AG04449 (cell line): ENCODE measurements around the gene USP9X.

ENCODE experiments used
- CTCF ChIA-PET: fragments of 350-600 bp; formaldehyde crosslinking; extraction: SDS; loops from one replicate; lab custom pipeline; 2021; ENCODE audit warnings: antibody characterized with exemption; lab: Yijun Ruan, JAX
- POLR2A ChIA-PET: fragments of 400-600, 350-600 bp; formaldehyde crosslinking; extraction: SDS; loops from one replicate; lab custom pipeline; 2020; ENCODE audit warnings: antibody characterized with exemption, inconsistent platforms; lab: Yijun Ruan, JAX
- DNase-seq: peaks from one replicate; pipeline ENCODE4 v3.0.0-alpha.2; 2010; ENCODE audit warnings: low read depth, low spot score
- H3K4me3 ChIP-seq: 2 replicates; pipeline ENCODE4 v1.5.1; 2011; ENCODE audit warnings: low read depth, mild to moderate bottlenecking, control low read depth, low read length
- TF ChIP-seq, protein P1 (sequence below): IDR thresholded peaks from one replicate; pipeline ENCODE4 v1.5.1; 2011; ENCODE audit warnings: mild to moderate bottlenecking, moderate library complexity, low read length, control low read depth, inconsistent platforms; ENCODE audit not compliant: insufficient read depth; ENCODE audit errors: missing control alignments

The USP9X gene

DNA sequence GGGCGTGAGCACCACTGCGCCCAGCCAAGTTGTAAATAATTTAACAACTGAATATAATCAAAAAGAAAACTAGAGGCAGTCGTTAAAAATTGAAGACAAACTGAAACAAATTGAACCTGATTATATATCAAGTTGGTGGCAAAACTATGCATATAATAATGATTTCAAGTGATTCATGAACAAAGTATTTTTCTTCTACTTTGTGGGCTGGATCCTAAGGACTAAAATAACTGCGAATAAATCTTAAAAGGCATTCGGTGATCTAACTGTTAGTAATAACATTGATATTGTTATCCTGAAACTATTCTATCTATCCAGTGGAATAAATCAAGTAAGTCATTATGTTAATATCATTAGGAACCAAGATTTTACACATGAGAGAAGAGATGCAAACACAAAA lies 21.2 kb upstream of the USP9X start:
- TF ChIP-seq, protein P1, sequence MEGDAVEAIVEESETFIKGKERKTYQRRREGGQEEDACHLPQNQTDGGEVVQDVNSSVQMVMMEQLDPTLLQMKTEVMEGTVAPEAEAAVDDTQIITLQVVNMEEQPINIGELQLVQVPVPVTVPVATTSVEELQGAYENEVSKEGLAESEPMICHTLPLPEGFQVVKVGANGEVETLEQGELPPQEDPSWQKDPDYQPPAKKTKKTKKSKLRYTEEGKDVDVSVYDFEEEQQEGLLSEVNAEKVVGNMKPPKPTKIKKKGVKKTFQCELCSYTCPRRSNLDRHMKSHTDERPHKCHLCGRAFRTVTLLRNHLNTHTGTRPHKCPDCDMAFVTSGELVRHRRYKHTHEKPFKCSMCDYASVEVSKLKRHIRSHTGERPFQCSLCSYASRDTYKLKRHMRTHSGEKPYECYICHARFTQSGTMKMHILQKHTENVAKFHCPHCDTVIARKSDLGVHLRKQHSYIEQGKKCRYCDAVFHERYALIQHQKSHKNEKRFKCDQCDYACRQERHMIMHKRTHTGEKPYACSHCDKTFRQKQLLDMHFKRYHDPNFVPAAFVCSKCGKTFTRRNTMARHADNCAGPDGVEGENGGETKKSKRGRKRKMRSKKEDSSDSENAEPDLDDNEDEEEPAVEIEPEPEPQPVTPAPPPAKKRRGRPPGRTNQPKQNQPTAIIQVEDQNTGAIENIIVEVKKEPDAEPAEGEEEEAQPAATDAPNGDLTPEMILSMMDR = no peak
- POLR2A ChIA-PET = no interaction called here
- DNase-seq = no peak
- CTCF ChIA-PET = no interaction called here
- H3K4me3 ChIP-seq = no peak overlapping the region

DNA sequence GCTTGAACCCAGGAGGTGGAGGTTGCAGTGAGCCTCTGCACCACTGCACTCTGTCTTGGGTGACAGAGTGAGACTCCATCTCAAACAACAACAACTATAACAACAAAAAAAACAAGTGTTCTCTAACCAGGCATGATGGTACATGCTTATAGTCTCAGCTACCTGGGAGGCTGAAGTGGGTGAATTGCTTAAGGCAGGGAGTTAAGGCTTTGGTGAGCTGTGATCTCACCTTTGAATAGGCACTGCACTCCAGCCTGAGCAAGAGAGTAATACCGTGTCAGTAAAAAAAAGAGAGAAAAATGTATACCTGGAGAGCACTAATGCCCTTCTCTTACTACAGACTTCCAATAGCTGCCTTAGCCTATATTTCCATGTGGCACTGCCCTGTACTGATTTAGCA lies 18.9 kb upstream of the USP9X start:
- H3K4me3 ChIP-seq = no peak overlapping the region
- TF ChIP-seq, protein P1 = no peak
- ChIA-PET POLR2A (no interaction called here), CTCF (no interaction called here)
- DNase-seq = no peak

DNA sequence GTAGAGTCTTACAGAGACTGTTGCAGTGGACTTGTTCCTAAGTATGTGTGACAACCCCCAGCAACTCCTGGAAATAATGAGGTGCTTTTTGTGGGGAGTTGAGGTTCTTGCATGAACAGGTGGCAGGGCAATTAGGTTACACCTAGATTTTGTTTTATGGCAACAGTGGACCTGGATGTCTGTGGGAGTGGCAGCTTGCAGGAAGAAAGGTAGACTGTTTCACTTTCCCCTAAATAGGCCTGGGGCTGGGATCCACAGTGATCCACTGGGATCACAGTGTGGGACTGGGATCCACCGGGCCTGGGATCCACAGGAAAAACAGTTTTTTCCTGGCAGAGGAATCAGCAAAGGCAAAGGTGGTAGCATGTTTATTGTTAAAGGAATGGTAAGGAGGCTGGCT lies 18.3 kb upstream of the USP9X start:
- H3K4me3 ChIP-seq = no peak overlapping the region
- no peak for DNase-seq
- TF ChIP-seq, protein P1 = no peak
- ChIA-PET CTCF (no interaction called here), POLR2A (no interaction called here)

DNA sequence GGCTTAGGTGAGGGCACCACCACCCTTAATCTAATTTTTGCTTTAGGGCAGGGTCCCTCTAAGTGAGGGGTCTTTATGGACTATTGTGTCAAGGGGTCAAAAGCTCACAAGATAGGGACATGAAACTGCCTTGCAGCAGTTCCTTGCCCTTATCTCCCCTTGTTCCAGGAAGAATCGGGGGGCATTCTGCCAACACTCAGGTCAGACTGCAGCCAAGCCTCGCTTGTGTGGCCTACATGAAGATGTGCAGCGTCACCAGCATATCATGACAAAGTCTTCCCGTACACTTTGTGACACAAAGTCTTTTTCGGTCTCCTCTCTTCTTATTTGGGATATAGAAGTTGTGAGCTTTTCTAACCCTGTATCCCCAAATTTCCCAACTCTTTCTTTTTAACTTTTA lies 17.5 kb upstream of the USP9X start:
- no peak for DNase-seq
- POLR2A ChIA-PET = no interaction called here
- no peak overlapping the region for H3K4me3 ChIP-seq
- CTCF ChIA-PET = no interaction called here
- TF ChIP-seq, protein P1 = no peak

DNA sequence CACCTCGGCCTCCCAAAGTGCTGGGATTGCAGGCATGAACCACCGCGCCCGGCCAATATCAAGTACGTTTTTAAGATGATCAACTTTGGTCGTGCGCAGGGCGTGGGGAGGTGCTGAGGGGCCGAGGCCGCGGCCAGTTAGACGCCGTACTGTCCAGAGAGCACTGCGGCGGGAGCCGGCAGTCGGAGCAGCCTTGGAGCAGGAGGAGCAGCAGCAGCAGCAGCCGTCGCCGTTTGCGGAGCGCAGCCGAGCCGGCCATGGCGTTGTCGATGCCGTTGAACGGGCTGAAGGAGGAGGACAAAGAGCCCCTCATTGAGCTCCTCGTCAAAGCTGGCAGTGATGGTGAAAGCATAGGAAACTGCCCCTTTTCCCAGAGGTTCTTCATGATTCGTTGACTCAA lies 8.5 kb upstream of the USP9X start:
- no peak overlapping the region for H3K4me3 ChIP-seq
- TF ChIP-seq, protein P1 = no peak
- ChIA-PET POLR2A (no interaction called here), CTCF (no interaction called here)
- DNase-seq = no peak

DNA sequence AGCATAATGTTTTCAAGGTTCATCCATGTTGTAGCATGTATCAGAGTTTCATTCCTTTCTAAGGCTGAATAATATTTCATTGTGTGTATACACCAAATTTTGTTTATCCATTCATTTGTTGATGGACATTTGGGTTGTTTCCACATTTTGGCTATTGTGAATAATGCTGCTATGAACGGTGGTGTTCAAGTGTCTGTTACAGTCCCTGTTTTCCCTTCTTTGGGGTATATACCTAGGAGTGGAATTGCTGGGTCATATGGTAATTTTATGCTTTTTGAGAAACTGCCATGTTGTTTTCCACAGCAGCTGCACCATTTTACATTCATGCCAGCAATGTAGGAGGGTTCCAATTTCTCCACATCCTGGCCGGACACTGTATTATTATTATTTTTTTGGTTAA lies 3.4 kb upstream of the USP9X start:
- ChIA-PET POLR2A (no interaction called here), CTCF (no interaction called here)
- TF ChIP-seq, protein P1 = no peak
- H3K4me3 ChIP-seq = no peak overlapping the region
- DNase-seq = no peak
